ENCODE measurements around the gene FRMD4A.

DNA sequence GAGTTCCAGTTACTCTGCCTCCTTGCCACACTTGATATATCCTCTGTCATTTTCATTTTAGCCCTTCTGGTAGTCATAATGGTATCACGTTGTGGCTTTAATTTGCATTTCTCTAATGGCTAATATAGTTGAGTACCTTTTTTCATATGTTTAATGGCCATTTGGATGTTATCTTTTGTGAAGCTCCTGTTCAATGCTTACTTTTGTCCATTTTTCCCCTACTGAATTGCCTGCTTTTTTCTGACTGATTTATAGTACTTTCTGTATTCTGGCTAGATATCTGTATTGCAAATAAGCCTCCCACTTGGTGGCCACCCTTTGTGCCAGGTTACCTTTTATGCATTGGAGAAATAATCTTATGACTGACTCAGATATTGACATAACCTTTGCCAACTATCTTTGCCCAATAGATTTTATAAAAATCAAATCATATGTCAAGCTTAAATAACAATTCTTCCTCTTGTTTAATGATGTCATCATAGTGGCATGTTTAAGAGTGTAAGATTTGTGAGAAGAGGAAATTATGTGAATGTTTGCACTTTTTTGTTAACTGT, 693.3 kb downstream of the FRMD4A start:
- TF ChIP-seq, protein P1, sequence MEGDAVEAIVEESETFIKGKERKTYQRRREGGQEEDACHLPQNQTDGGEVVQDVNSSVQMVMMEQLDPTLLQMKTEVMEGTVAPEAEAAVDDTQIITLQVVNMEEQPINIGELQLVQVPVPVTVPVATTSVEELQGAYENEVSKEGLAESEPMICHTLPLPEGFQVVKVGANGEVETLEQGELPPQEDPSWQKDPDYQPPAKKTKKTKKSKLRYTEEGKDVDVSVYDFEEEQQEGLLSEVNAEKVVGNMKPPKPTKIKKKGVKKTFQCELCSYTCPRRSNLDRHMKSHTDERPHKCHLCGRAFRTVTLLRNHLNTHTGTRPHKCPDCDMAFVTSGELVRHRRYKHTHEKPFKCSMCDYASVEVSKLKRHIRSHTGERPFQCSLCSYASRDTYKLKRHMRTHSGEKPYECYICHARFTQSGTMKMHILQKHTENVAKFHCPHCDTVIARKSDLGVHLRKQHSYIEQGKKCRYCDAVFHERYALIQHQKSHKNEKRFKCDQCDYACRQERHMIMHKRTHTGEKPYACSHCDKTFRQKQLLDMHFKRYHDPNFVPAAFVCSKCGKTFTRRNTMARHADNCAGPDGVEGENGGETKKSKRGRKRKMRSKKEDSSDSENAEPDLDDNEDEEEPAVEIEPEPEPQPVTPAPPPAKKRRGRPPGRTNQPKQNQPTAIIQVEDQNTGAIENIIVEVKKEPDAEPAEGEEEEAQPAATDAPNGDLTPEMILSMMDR (IDR thresholded peaks at IDR 0.05), result no peak
- no peak for TF ChIP-seq POLR2A (IDR thresholded peaks at IDR 0.05)
